HAP-1 (cell line): ENCODE data around the gene DOK5.
"Not testable (repeated sequence)": the region's sequence is repeated elsewhere in the genome, so short reads cannot be mapped to it uniquely, and the experiment has no call there.

Experiments used
- DNase-seq, 2 experiments: peaks; one replicate each; pipeline ENCODE4 v3.0.0-alpha.2; 2016 to 2020; ENCODE audit warnings: low spot score in 2 of 2
- H3K27me3 ChIP-seq: fragments of 250-450 bp; sonication (Bioruptor Pico); 2 replicates; pipeline ENCODE4 v1.5.1; 2020; ENCODE audit warnings: low read depth, mild to moderate bottlenecking, moderate library complexity
- H3K36me3 ChIP-seq: fragments of 250-450 bp; sonication (Bioruptor Pico); replicated peaks from 2 replicates; pipeline ENCODE4 v1.5.1; 2020; ENCODE audit warnings: mild to moderate bottlenecking
- H3K4me1 ChIP-seq: fragments of 250-450 bp; sonication (Bioruptor Pico); 2 replicates; pipeline ENCODE4 v1.5.1; 2020; ENCODE audit warnings: mild to moderate bottlenecking
- H3K4me3 ChIP-seq: fragments of 250-450 bp; sonication (Bioruptor Pico); 2 replicates; pipeline ENCODE4 v1.5.1; 2020; ENCODE audit warnings: mild to moderate bottlenecking, moderate library complexity
- H3K9me3 ChIP-seq: fragments of 250-450 bp; sonication (Bioruptor Pico); 2 replicates; pipeline ENCODE4 v1.5.1; 2020; ENCODE audit warnings: mild to moderate bottlenecking, moderate library complexity
- in situ Hi-C: fragments of 300-500 bp; cut with MboI; formaldehyde crosslinking; loops from 3 replicates; pipeline ENCODE4 v1.14.3; 2020; ENCODE audit warnings: low sequenced_read_pairs, inconsistent platforms, mixed read lengths

DOK5 gene

GRCh38 chr20:54477191-54477955 is 2.0 kb downstream of the DOK5 start:
- no peaks in the 10 kb centered on the region for H3K4me1 ChIP-seq
- no peak for DNase-seq
- in situ Hi-C loops = no loop called here
- no peaks in the 10 kb centered on the region for H3K9me3 ChIP-seq
- H3K4me3 ChIP-seq = no peak overlapping the region
- H3K36me3 ChIP-seq = no peaks in the 10 kb centered on the region
- H3K27me3 ChIP-seq = peaks cover 39% of the 10 kb centered on the region

GRCh38 chr20:54479138-54479906 is 3.9 kb downstream of the DOK5 start:
- Histone ChIP-seq H3K4me3 (no peak overlapping the region), H3K27me3 (peaks cover 31% of the 10 kb centered on the region), H3K9me3 (no peaks in the 10 kb centered on the region), H3K4me1 (no peaks in the 10 kb centered on the region), H3K36me3 (no peaks in the 10 kb centered on the region)
- no peak for DNase-seq
- in situ Hi-C loops = no loop called here

- H3K4me1 ChIP-seq, H3K4me3 ChIP-seq, H3K36me3 ChIP-seq, H3K9me3 ChIP-seq, in situ Hi-C loops, DNase-seq: not testable (repeated sequence)
- H3K27me3 ChIP-seq = peaks cover 24% of the 10 kb centered on the region
These were observed 4.5 kb downstream of the DOK5 start for GRCh38 chr20:54479937-54480336.

- DNase-seq = no peak
- in situ Hi-C loops = no loop called here
- Histone ChIP-seq H3K4me3 (no peak overlapping the region), H3K9me3 (no peaks in the 10 kb centered on the region), H3K36me3 (no peaks in the 10 kb centered on the region), H3K27me3 (peaks cover 11% of the 10 kb centered on the region), H3K4me1 (no peaks in the 10 kb centered on the region)
These were observed 6.0 kb downstream of the DOK5 start for GRCh38 chr20:54481442-54481841.

- Histone ChIP-seq H3K36me3 (no peaks in the 10 kb centered on the region), H3K4me1 (no peaks in the 10 kb centered on the region), H3K4me3 (no peak overlapping the region), H3K9me3 (no peaks in the 10 kb centered on the region), H3K27me3 (no peaks in the 10 kb centered on the region)
- in situ Hi-C loops = no loop called here
- no peak for DNase-seq
These were observed 10.2 kb downstream of the DOK5 start for GRCh38 chr20:54485631-54486030.

GRCh38 chr20:54486585-54486984 is 11.2 kb downstream of the DOK5 start:
- Histone ChIP-seq H3K27me3 (no peaks in the 10 kb centered on the region), H3K4me1 (no peaks in the 10 kb centered on the region), H3K9me3 (no peaks in the 10 kb centered on the region), H3K4me3 (no peak overlapping the region), H3K36me3 (no peaks in the 10 kb centered on the region)
- in situ Hi-C loops = no loop called here
- no peak for DNase-seq

GRCh38 chr20:54488442-54488841 is 13.0 kb downstream of the DOK5 start:
- no peak for DNase-seq
- in situ Hi-C loops = no loop called here
- no peaks in the 10 kb centered on the region for H3K4me1 ChIP-seq
- no peaks in the 10 kb centered on the region for H3K36me3 ChIP-seq
- no peaks in the 10 kb centered on the region for H3K27me3 ChIP-seq
- H3K4me3 ChIP-seq = no peak overlapping the region
- H3K9me3 ChIP-seq = no peaks in the 10 kb centered on the region

- H3K4me1 ChIP-seq = no peaks in the 10 kb centered on the region
- no peak overlapping the region for H3K4me3 ChIP-seq
- H3K27me3 ChIP-seq = 0 out of 2 replicates have a peak, but pooled peaks cover 2% of the 10 kb centered on the region
- no peaks in the 10 kb centered on the region for H3K9me3 ChIP-seq
- in situ Hi-C loops = no loop called here
- H3K36me3 ChIP-seq = no peaks in the 10 kb centered on the region
- DNase-seq = no peak
These were observed 16.1 kb downstream of the DOK5 start for GRCh38 chr20:54491506-54491905.

- no peaks in the 10 kb centered on the region for H3K36me3 ChIP-seq
- no peaks in the 10 kb centered on the region for H3K9me3 ChIP-seq
- no peak for DNase-seq
- 0 out of 2 replicates have a peak, but pooled peaks cover 2% of the 10 kb centered on the region for H3K27me3 ChIP-seq
- no peaks in the 10 kb centered on the region; the same call in 1 of the 2 replicates for H3K4me1 ChIP-seq
- no peak overlapping the region for H3K4me3 ChIP-seq
- in situ Hi-C loops = no loop called here
These were observed 19.1 kb downstream of the DOK5 start for GRCh38 chr20:54494303-54495006.

GRCh38 chr20:54497931-54498718 is 22.7 kb downstream of the DOK5 start:
- H3K4me1 ChIP-seq = no peaks in the 10 kb centered on the region; the same call in 1 of the 2 replicates
- 0 out of 2 replicates have a peak, but pooled peaks cover 2% of the 10 kb centered on the region for H3K27me3 ChIP-seq
- H3K9me3 ChIP-seq = no peaks in the 10 kb centered on the region
- peak in 1 of 2 experiments; percentile 25 for DNase-seq
- no peak overlapping the region for H3K4me3 ChIP-seq
- no peaks in the 10 kb centered on the region for H3K36me3 ChIP-seq
- in situ Hi-C loops = no loop called here

GRCh38 chr20:54499111-54499510 is 23.7 kb downstream of the DOK5 start:
- in situ Hi-C loops = no loop called here
- H3K27me3 ChIP-seq = 0 out of 2 replicates have a peak, but pooled peaks cover 2% of the 10 kb centered on the region
- H3K9me3 ChIP-seq = no peaks in the 10 kb centered on the region
- no peak for DNase-seq
- no peaks in the 10 kb centered on the region for H3K36me3 ChIP-seq
- H3K4me1 ChIP-seq = no peaks in the 10 kb centered on the region; the same call in 1 of the 2 replicates
- no peak overlapping the region for H3K4me3 ChIP-seq

- DNase-seq = no peak
- in situ Hi-C loops = no loop called here
These were observed 26.8 kb downstream of the DOK5 start for GRCh38 chr20:54502179-54502578.

GRCh38 chr20:54506643-54507042 is 31.2 kb downstream of the DOK5 start:
- Histone ChIP-seq H3K4me1 (no peaks in the 10 kb centered on the region), H3K4me3 (no peak overlapping the region)
- in situ Hi-C loops = no loop called here

More at GRCh38 chr20:54502179-54502578, 26.8 kb downstream of the DOK5 start:
- Histone ChIP-seq H3K27me3 (no peaks in the 10 kb centered on the region), H3K4me3 (no peak overlapping the region), H3K4me1 (no peaks in the 10 kb centered on the region; the same call in 1 of the 2 replicates), H3K9me3 (no peaks in the 10 kb centered on the region), H3K36me3 (no peaks in the 10 kb centered on the region)

More at GRCh38 chr20:54506643-54507042, 31.2 kb downstream of the DOK5 start:
- H3K27me3 ChIP-seq = no peaks in the 10 kb centered on the region
- no peak for DNase-seq
- no peaks in the 10 kb centered on the region for H3K36me3 ChIP-seq
- H3K9me3 ChIP-seq = no peaks in the 10 kb centered on the region
